GM21423 (cell line): ENCODE data around the gene SLC5A10.
"Not testable (repeated sequence)": the region's sequence is repeated elsewhere in the genome, so short reads cannot be mapped to it uniquely, and the experiment has no call there.

Experiments
- ATAC-seq: cut with Tn5 transposase; IDR thresholded peaks from one replicate; pipeline ENCODE4 v1.9.1; 2021; ENCODE audit warnings: mild to moderate bottlenecking, moderate library complexity; ENCODE audit not compliant: unreplicated experiment

Gene SLC5A10

GRCh38 chr17:18951941-18952842 is at the start of gene SLC5A10:
TSS of gene SLC5A10 (plus strand) at chr17:18952165. CDS start at chr17:18952206, 41 bp downstream.
- no peak for ATAC-seq

DNA sequence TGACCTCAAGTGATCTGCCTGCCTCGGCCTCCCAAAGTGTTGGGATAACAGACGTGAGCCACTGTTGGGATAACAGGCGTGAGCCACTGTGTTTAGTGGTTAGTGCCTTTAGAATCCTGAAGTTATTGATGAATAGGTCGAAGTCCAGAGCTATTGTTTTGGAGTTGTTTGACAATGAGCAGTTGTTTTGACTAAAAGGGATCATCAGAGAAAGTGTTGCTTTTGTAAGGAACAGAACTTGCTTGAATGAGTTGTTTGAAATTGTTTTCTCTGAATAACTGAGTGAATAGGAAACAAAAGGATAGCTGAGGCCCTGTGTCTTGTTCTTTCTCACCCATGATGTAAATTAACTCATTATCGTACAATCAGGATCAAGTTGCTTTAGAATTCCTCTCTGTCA is 47.5 kb upstream of the SLC5A10 start:
- ATAC-seq = no peak

DNA sequence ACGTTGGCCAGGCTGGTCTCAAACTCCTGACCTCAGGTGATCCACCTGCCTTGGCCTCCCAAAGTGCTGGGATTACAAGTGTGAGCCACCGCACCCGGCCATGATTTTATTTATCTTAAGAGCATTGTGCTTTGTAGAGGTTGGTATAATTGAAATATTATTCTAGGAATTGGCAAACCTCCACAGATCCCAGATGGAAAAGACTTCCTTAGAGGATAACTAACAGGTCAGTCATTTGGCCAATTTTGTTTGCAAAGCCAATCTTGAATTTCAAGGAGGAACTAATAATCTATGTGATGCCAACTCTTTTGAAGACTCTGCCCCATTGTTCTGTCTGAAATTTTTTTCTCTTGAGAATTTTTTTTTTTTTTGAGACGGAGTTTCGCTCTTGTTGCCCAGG is 46.7 kb upstream of the SLC5A10 start:
- ATAC-seq = no peak

DNA sequence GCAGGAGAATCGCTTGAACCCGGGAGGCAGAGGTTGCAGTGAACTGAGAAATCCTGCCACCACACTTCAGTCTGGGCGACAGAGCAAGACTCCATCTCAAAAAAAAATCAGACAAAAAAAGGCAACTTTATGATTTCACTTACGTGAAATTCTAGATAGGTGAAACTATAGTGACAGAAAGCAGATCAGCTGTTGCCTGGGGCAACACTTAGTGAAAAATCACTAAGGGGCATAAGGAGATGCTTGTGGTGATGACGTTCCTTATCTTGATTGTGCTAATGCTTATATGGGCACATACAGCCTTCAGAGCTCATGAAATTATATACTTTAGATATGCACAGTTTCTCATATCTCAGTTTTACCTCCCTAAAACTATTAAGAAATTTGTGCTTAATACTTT is 41.6 kb upstream of the SLC5A10 start:
- ATAC-seq = no peak

DNA sequence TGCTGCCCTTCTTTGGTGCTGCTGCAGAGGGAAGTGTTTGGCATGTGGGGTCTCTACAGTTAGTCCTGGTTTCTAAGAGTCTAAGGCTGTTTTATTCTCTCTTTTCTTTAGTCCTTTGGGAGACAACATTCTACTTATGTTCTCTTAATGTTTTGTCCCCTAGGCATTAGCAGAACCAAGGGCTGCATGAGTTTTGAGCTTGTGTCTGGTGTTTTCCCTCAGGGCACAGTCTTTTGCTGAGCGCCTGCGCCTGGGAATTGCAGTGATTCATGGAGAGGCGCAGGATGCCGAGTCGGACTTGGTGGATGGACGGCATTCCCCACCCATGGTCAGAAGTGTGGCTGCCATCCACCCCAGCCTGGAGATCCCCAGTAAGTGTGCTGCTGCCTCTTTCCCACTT is 41.1 kb upstream of the SLC5A10 start:
- no peak for ATAC-seq

DNA sequence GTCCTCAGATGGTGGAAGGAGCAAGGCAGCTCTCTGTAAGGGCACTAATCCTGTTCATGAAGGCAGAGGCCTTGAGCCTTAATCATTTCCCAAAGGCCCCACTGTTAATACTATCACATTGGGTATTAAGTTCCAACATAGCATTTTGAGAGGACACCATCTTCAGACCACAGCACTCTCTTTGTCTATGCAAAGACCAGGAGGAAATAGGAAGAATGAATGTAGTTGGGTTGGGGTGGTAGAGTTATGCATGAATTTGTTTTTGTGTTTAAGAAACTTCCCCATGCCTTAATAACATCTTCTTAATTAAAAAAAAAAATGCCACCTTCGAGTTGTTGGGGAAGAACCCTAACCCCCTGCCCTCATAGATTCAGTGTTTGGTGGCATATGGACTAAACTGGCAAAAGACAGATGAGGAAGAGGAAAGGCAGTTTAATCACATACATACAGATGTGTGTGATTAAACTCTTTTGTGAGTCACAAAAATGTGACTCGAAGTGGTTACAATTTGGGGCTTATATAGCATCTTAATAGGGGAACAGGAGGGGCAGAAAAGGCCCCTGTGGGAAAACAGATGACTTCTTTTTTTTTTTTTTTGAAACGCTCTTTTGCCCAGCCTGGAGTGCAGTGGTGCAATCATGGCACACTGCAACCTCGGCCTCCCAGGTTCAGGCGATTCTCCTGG is 35.0 kb upstream of the SLC5A10 start:
- ATAC-seq = no peak

- no peak for ATAC-seq
These were observed 34.4 kb upstream of the SLC5A10 start for GRCh38 chr17:18917506-18918032.

GRCh38 chr17:18919963-18920362 is 32.0 kb upstream of the SLC5A10 start:
- no peak for ATAC-seq

- ATAC-seq = peak; percentile 38
These were observed 31.0 kb upstream of the SLC5A10 start for GRCh38 chr17:18920911-18921441.

DNA sequence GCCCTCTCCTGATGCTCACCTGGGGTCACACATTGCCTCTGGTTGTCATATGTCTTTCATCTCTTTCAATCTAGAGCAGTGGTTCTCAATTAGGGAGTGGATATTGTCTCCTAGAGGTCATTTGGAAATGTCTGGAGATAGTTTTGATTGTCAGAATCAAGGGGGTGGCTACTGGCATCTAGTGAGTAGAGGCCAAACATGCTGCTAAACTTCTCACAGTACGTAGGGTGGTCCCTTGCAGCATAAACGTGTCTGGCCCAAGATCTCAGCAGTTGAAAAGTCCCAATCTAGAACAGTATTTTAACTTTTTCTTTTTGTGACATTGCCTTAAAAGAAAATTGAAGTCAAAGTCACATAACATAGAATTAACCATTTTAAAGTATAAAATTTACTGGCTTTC is 30.5 kb upstream of the SLC5A10 start:
- no peak for ATAC-seq

GRCh38 chr17:18921912-18922451 is 30.0 kb upstream of the SLC5A10 start:
- peak; percentile 63 for ATAC-seq

DNA sequence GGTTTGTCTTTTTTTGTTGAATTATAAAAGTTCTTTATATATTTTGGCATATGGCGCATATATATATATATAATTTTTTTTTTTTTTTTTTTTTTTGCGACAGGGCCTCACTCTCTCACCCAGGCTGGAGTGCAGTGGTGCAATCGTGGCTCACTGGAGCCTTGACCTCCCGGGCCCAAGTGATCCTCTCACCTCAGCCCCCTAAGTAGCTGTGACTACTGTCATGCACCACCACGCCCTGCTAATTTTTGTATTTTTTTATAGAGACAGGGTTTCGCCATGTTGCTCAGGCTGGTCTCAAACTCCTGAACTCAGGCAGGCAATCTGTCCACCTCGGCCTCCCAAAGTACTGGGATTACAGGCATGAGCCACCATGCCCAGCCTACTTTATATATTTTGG is 29.4 kb upstream of the SLC5A10 start:
- ATAC-seq = not testable (repeated sequence)

DNA sequence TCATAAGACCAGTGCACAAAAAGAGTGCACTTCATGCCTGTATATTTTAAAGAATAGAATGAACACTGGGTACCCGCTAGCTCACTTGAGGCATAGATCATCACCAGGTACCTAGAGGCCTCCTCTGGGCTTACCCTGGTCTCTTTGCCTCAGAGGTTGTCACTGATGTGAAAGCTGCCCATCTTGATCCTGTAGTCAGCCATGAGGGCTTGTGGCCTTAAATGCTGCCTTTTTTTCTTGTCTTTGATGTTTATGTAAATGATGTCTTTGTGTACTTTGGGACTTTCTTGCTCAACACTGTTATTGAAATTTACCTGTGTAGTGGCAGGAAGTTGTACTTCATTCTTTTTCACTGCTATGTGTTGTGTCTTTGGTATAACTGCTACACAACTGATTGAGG is 26.8 kb upstream of the SLC5A10 start:
- no peak for ATAC-seq

GRCh38 chr17:18928628-18929125 is 23.3 kb upstream of the SLC5A10 start:
- no peak for ATAC-seq

DNA sequence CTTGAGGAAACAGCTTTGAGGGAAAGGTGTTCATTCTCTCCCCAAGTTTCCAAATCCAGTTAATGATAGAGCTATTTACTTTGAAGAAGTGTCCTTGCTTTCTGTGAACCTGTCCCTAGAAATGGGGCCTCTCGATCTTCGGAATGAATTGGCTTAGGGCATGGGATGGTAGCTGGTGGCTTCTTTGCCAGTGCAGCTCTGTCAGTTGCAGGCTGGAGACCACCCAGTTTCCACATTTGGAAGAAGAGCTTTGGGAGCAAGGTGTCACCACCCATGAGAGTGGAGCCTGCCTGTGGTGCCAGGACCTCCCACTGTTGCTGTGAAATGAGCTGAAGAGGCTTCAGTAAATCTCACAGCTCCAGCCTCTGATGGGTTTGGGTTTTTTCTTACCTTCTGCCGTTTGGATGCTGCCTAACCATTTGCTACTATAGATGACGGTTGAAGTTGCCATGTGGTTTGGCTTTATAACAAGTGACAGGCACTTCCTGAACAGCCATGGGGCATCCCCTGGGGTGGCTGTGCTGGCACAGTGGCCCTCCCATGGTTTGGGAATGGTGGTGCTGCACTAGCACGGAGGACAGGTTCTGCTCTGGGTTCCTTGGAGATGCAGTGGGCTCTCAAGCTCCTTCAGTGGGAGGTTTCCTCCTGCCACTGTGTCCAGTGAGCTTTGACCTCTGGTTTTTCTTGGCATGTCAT is 19.5 kb upstream of the SLC5A10 start:
- ATAC-seq = no peak

DNA sequence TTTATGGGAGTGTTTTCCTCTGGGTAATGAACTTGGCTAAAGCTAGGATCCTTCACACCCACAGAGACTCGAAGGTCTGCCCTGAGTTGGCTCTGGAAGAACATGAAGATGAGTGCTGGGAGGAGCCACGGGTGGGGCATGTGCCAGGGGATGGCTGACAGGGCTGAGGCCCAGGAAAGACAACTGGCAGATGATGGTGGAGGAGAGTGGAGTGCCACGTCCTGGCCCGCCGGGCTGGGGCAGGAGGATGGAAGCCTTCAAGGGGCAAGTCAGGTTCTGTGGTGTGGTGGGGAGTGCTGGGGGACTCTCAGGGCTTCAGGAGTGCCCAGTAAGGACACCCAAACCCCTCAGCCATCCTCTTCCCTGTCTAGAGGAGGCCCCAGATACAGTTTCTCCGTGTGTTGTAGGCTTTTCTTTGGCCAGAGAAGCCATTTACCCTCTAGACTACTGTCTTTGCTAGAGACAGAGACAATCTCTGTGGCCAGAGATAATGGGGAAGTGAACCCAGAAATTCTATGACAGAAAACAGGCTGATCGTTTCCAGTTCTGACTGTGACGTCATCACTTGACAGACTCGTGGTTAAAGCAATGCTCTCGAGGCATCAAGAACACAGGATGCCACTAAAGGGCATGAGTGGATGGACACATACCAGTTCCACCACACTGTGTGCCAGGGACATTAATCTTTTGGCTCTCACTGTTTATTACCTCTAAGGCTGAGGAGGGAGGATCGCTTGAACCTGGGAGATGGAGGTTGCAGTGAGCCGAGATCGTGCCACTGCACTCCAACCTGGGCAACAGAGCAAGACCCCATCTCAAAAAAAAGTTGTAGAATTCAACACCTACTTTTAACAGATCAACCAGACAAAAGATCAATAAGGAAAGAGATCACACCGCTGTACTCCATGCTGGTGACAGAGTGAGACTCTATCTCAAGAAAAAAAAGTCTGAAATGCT is 18.6 kb upstream of the SLC5A10 start:
- no peak for ATAC-seq

DNA sequence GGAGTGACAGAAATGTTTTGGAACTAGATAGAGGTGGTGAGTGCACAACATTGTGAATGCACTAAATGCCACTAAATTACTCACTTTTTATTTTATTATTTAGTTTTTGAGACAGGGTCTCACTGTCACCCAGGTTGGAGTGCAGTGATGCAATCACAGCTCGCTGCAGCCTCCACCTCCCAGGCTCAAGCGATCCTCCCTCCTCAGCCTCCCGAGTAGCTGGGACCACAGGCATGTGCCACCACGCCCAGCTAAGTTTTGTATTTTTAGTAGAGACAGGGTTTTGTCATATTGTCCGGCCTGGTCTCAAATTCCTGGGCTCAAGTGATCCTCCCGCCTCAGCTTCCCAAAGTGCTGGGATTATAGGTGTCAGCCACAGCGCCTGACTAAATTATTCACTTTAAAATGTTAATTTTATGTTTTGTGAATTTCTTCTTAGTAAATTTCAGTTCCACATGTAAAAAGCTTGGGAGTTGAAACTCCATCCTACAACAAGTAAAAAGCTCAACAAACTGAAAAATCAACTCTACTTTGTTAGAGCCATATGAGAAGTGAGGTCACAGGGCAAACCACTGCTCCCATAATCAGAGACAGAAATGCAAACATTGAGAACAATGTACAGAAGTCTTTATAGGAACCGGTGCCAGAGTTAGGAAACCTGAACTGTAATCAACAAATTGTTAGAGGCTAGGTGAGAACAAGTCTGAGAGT is 13.8 kb upstream of the SLC5A10 start:
- no peak for ATAC-seq

DNA sequence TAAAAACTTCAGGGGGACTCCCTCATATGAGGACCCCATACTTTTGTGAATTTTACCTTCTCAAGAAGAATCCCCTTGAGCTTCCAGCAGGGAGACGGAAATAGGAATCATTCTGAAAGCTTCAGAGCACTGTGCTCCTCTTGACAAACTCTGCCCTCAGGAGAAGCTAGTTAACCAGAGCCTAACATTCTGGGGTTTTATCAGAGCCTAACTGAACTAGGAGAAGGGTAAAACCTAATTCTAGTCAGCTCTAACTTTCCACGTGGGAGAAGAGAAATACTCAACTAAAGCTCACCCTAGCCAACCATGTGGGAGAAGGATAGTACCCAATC is 13.3 kb upstream of the SLC5A10 start:
- ATAC-seq = no peak

- no peak for ATAC-seq
These were observed 7.3 kb upstream of the SLC5A10 start for GRCh38 chr17:18944646-18945045.
